AG09319 (cell line): ENCODE measurements around the gene GPER1.

Experiments used
- DNase-seq: peaks from one replicate; pipeline ENCODE4 v3.0.0-alpha.2; 2010; ENCODE audit warnings: low read depth; ENCODE audit errors: extremely low read depth
- TF ChIP-seq, protein P1 (sequence below): IDR thresholded peaks from 2 replicates; pipeline ENCODE4 v1.5.1; 2011; ENCODE audit warnings: low read depth, mild to moderate bottlenecking, inconsistent platforms, low read length, moderate library complexity

Gene GPER1

DNA sequence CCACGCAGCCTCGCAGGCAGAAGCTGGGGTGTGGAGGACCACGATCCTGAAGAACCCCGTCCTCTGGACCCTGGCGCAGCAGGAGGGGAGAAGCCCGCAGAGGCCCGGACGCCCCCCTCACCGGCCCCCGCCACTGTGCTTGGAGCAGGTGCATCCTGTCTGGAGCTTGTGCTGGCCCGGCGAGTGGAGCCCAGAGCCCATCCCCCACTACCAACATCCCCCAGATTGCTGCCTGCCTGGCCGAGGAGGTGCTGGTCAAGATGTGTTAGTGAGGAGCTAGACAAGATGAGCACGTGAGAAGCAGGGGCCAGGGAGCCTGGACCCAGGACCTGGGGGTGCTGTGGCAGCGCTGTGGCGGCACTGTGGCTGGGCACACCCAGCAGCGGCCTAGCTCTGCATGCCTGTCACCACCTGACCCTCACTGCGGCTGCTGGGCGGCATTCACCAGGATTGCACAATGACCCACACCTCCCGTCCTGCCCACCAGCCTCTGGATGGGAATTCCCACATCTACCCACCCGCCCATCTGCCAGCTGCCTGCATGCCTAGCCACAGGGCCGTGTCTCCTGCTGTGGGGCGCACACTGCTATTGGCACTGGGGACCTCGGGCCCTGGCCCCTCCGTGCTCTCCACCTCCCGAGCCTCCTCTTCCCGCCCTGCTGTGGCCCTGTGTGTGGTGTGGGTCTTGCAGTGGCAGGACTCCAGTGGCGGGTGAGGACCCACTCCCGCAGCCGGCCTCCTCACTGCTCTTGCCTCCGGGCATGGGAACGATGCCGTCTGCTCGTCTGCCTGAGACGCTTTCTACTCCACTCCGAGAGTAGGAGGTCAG lies 31.7 kb upstream of the GPER1 start:
- no peak for DNase-seq
- TF ChIP-seq, protein P1, sequence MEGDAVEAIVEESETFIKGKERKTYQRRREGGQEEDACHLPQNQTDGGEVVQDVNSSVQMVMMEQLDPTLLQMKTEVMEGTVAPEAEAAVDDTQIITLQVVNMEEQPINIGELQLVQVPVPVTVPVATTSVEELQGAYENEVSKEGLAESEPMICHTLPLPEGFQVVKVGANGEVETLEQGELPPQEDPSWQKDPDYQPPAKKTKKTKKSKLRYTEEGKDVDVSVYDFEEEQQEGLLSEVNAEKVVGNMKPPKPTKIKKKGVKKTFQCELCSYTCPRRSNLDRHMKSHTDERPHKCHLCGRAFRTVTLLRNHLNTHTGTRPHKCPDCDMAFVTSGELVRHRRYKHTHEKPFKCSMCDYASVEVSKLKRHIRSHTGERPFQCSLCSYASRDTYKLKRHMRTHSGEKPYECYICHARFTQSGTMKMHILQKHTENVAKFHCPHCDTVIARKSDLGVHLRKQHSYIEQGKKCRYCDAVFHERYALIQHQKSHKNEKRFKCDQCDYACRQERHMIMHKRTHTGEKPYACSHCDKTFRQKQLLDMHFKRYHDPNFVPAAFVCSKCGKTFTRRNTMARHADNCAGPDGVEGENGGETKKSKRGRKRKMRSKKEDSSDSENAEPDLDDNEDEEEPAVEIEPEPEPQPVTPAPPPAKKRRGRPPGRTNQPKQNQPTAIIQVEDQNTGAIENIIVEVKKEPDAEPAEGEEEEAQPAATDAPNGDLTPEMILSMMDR, result no peak

DNA sequence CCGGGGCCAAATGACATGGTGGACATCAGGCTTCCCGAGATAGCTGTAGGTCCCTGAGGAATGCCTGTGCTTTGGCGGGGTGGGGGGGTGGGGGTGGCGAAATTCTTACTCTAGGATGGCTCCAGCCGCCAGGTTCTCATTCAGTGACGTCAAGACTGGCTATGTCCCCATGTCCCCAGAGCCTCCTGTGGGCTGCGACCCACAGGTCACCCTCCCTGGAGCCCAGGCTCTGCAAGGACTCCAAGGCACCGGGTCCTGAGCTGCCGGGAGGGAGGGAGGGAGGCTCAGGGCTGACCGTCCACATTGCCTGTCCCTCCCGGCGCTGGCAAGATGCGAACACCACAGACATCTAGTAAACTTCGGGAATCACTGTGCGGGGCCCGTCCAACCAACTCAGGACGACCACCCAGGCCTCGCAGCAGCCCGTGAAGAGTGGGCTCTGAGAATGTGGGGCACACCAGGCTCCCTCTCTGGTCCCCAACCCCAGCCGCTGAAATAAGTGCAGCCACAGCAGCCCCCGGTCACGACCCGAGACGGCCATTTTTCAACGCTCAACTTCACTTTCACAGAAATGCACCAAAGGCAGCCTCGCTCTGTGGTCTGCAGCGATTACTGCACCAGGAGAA lies 31.0 kb upstream of the GPER1 start:
- no peak for DNase-seq
- TF ChIP-seq, protein P1, result no peak

DNA sequence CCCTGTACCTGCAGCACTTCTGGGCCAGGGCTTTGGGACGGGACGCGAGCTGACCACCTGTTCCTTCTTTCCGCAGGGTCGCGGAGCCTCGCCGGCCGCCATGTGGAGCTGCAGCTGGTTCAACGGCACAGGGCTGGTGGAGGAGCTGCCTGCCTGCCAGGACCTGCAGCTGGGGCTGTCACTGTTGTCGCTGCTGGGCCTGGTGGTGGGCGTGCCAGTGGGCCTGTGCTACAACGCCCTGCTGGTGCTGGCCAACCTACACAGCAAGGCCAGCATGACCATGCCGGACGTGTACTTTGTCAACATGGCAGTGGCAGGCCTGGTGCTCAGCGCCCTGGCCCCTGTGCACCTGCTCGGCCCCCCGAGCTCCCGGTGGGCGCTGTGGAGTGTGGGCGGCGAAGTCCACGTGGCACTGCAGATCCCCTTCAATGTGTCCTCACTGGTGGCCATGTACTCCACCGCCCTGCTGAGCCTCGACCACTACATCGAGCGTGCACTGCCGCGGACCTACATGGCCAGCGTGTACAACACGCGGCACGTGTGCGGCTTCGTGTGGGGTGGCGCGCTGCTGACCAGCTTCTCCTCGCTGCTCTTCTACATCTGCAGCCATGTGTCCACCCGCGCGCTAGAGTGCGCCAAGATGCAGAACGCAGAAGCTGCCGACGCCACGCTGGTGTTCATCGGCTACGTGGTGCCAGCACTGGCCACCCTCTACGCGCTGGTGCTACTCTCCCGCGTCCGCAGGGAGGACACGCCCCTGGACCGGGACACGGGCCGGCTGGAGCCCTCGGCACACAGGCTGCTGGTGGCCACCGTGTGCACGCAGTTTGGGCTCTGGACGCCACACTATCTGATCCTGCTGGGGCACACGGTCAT lies 30.3 kb upstream of the GPER1 start:
- DNase-seq, result no peak
- TF ChIP-seq, protein P1, result no peak

DNA sequence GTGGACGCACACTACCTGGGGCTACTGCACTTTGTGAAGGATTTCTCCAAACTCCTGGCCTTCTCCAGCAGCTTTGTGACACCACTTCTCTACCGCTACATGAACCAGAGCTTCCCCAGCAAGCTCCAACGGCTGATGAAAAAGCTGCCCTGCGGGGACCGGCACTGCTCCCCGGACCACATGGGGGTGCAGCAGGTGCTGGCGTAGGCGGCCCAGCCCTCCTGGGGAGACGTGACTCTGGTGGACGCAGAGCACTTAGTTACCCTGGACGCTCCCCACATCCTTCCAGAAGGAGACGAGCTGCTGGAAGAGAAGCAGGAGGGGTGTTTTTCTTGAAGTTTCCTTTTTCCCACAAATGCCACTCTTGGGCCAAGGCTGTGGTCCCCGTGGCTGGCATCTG lies 29.6 kb upstream of the GPER1 start:
- TF ChIP-seq, protein P1, result no peak
- DNase-seq, result no peak

DNA sequence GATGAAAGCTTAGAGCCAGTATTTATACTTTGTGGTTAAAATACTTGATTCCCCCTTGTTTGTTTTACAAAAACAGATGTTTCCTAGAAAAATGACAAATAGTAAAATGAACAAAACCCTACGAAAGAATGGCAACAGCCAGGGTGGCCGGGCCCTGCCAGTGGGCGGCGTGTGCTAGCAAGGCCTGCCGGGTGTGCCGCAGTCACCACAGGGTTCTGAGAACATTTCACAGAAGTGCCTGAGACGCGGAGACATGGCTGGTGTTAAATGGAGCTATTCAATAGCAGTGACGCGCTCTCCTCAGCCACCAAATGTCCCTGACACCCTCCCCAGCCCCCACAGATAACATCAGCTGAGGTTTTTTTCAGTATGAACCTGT lies 29.1 kb upstream of the GPER1 start:
- DNase-seq, result no peak

DNA sequence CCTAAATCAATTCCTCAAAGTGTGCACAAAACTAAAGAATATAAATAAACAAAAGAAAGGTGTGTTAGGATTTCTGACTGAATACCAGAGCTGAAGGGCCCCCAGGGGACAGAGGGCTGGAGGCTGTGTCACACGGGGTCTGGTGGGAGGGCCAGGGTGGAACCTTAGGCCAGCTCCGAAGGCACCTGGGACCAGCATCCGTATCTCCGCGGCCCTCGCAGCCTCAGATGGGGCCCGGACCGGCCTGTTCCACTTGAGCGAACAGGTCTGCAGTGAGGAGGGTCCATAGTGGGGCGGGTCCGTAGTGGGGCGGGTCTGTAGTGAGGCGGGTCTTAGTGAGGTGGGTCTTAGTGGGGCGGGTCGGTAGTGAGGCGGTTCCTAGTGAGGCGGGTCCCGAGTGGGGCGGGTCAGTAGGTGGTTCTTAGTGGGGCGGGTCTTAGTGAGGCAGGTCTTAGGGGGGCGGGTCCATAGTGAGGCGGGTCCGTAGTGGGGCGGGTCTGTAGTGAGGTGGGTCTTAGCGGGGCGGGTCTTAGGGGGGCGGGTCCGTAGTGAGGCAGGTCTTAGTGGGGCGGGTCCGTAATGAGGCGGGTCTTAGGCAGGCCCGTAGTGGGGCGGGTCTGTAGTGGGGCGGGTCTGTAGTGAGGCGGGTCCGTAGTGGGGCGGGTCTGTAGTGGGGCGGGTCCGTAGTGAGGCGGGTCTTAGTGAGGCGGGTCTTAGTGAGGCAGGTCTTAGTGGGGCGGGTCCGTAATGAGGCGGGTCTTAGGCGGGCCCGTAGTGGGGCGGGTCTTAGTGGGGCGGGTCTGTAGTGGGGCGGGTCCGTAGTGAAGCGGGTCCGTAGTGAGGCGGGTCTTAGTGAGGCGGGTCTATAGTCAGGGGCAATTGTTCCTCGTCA lies 28.5 kb upstream of the GPER1 start:
- no peak for DNase-seq
- TF ChIP-seq, protein P1, result no peak

More for the DNA sequence above, 29.1 kb upstream of the GPER1 start:
- TF ChIP-seq, protein P1, result no peak; the same call in none of the 2 replicates
